Upper lobe of left lung (tissue), 4 donors: ENCODE results near the gene RACK1.

ENCODE experiments used
- EP300 ChIP-seq, 4 donors: sonication (generic); formaldehyde crosslinking; IDR thresholded peaks; one replicate each; pipeline ENCODE4 v1.5.1; 2017; ENCODE audit warnings: antibody characterized with exemption in 4 of 4, control low read depth in 2 of 4
- POLR2A ChIP-seq, 4 donors: fragments of 450-650 bp; IDR thresholded peaks; one replicate each; pipeline ENCODE4 v1.5.1; 2016 to 2017; ENCODE audit warnings: antibody characterized with exemption in 4 of 4, mild to moderate bottlenecking in 2 of 4
- POLR2AphosphoS5 ChIP-seq, 2 donors: sonication (generic); formaldehyde crosslinking; IDR thresholded peaks; one replicate each; pipeline ENCODE4 v1.5.1; 2017; ENCODE audit warnings: antibody characterized with exemption in 2 of 2
- TF ChIP-seq, protein P1 (sequence below), 6 experiments: fragments of 450-650 bp in 4 of 6; fragments of 200-600 bp in 2 of 6; sonication (generic) in 2 of 6; IDR thresholded peaks; one replicate each; pipeline ENCODE4 v1.5.1; 2016 to 2019; ENCODE audit warnings: antibody characterized with exemption in 6 of 6

DNA sequence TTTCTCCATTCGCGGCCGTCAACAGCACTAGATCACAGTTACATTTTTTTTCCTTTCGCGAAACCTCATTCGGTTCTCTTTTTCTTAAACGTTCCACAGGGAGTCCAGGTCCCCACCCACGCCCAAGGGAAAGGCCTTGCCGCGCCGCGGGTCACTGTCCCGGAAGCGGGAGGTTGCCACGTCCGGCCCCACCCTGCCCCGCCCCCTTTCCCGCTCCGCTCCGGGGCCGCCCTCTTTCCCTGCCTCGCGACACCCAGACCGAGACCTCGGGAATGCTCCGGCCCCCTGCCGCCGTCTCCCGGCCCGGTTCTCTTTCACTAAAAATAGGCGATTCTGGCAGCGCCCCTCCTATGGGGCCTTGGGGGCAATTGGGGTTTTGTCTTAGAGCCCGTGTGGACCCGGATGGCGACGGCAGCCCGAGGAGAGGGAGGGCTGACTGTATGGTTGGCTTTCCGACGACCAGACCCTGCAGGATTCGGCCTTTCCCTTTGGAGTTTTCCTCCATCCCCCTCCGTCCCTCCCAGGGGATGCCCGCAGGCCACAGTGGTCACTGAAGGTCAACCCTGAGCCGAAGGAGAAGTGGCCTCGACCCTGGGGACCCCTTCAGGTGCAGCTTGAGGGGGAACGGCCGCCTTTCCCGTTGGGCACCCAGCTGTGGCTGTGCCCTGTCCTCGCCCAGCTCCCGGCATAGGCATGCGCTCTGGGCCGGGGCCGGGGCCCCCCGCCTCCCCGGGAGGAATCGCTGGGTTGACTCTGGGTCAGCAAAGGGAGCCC is 2.8 kb upstream of the RACK1 start:
- TF ChIP-seq, protein P1, sequence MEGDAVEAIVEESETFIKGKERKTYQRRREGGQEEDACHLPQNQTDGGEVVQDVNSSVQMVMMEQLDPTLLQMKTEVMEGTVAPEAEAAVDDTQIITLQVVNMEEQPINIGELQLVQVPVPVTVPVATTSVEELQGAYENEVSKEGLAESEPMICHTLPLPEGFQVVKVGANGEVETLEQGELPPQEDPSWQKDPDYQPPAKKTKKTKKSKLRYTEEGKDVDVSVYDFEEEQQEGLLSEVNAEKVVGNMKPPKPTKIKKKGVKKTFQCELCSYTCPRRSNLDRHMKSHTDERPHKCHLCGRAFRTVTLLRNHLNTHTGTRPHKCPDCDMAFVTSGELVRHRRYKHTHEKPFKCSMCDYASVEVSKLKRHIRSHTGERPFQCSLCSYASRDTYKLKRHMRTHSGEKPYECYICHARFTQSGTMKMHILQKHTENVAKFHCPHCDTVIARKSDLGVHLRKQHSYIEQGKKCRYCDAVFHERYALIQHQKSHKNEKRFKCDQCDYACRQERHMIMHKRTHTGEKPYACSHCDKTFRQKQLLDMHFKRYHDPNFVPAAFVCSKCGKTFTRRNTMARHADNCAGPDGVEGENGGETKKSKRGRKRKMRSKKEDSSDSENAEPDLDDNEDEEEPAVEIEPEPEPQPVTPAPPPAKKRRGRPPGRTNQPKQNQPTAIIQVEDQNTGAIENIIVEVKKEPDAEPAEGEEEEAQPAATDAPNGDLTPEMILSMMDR (IDR thresholded peaks at IDR 0.05) = no peak
- TF ChIP-seq POLR2AphosphoS5 (IDR thresholded peaks at IDR 0.05) (peak; percentile 87 to 93), POLR2A (IDR thresholded peaks at IDR 0.05) (peak in 3 of 4 donors; percentile 36 to 78 (median 65)), EP300 (IDR thresholded peaks at IDR 0.05) (peak in 1 of 4 donors; percentile 60)
